B cell (primary cell): ENCODE results near the gene TSPAN2. TPM values are rescaled to one million over a fixed set of nuclear protein-coding genes. Genes with fewer than 3 reads are reported as not detected.

Experiments
- ATAC-seq: fragments of 200-7000 bp; cut with Tn5 transposase; one replicate; pipeline ENCODE4 v1.10.0; 2021; ENCODE audit warnings: low read depth, mild to moderate bottlenecking, moderate number of reproducible peaks, moderate library complexity
- CTCF ChIA-PET: fragments of 350-600 bp; sonication (Branson Sonifier 250); formaldehyde crosslinking; loops from one replicate; lab custom pipeline; 2021; ENCODE audit warnings: antibody characterized with exemption, inconsistent platforms; lab: Charles Lee
- POLR2A ChIA-PET: fragments of 350-600 bp; sonication (Branson Sonifier 250); formaldehyde crosslinking; loops from one replicate; lab custom pipeline; 2021; ENCODE audit warnings: antibody characterized with exemption; lab: Charles Lee
- DNase-seq: peaks from one replicate; pipeline ENCODE4 v3.0.0; 2013
- H2AFZ ChIP-seq: 2 replicates; pipeline ENCODE4 v1.6.1; 2012; ENCODE audit warnings: mild to moderate bottlenecking, low read depth, low read length; ENCODE audit not compliant: insufficient read depth, poor library complexity, severe bottlenecking
- H3K27ac ChIP-seq, 2 donors: 1 replicate in 1 of 2; 2 replicates in 1 of 2; pipeline ENCODE4 v1.5.1; 2012 to 2013; ENCODE audit warnings: low read length in 2 of 2, mild to moderate bottlenecking in 2 of 2, moderate library complexity in 1 of 2
- H3K27me3 ChIP-seq, 4 experiments: fragments of 200-600 bp in 1 of 4; sonication (generic) in 1 of 4; replicated peaks in 1 of 4; 1 replicate in 2 of 4; 2 replicates in 2 of 4; pipeline versions ENCODE4 v1.6.1 to v1.7.0; 2013 to 2016; ENCODE audit warnings: low read length in 3 of 4, mild to moderate bottlenecking in 2 of 4, mixed read lengths in 1 of 4, moderate library complexity in 1 of 4; ENCODE audit not compliant: insufficient read depth in 4 of 4, control insufficient read depth in 3 of 4; ENCODE audit errors: control extremely low read depth in 1 of 4
- H3K36me3 ChIP-seq, 2 experiments: replicated peaks in 1 of 2; 1 replicate in 1 of 2; 2 replicates in 1 of 2; pipeline versions ENCODE4 v1.6.1 to v1.7.1; 2013; ENCODE audit warnings: low read length in 1 of 2; ENCODE audit not compliant: insufficient read depth in 2 of 2, control insufficient read depth in 1 of 2; ENCODE audit errors: control extremely low read depth in 1 of 2, extremely low read depth in 1 of 2
- H3K4me1 ChIP-seq, 2 donors: fragments of 200-600 bp in 1 of 2; sonication (generic) in 1 of 2; 1 replicate in 1 of 2; 2 replicates in 1 of 2; pipeline versions ENCODE4 v1.5.1 to v1.6.1; 2013 to 2017; ENCODE audit warnings: low read length in 2 of 2; ENCODE audit not compliant: control insufficient read depth in 2 of 2, insufficient read depth in 2 of 2
- H3K4me2 ChIP-seq: replicated peaks from 2 replicates; pipeline ENCODE3; 2012; ENCODE audit warnings: mild to moderate bottlenecking, low read depth, low read length; ENCODE audit not compliant: poor library complexity, severe bottlenecking
- H3K4me3 ChIP-seq, 5 experiments: fragments of 200-600 bp in 1 of 5; sonication (generic) in 1 of 5; 1 replicate in 3 of 5; 2 replicates in 2 of 5; pipeline versions ENCODE4 v1.5.1 to v1.7.0; 2011 to 2016; ENCODE audit warnings: low read length in 4 of 5, mild to moderate bottlenecking in 4 of 5, low read depth in 2 of 5, control low read depth in 1 of 5, moderate library complexity in 1 of 5; ENCODE audit not compliant: insufficient read depth in 1 of 5; ENCODE audit errors: control extremely low read depth in 1 of 5, extremely low read depth in 1 of 5
- H3K79me2 ChIP-seq: fragments of 200-600 bp; sonication (generic); one replicate; pipeline ENCODE4 v1.6.0; 2016; ENCODE audit warnings: low read length; ENCODE audit not compliant: control insufficient read depth, insufficient read depth
- H3K9ac ChIP-seq: fragments of 200-600 bp; sonication (generic); 2 replicates; pipeline ENCODE4 v1.6.1; 2017; ENCODE audit warnings: mild to moderate bottlenecking, low read length, moderate library complexity
- H3K9me3 ChIP-seq, 3 donors: one replicate each; pipeline versions ENCODE4 v1.6.1 to v1.7.1; 2013; ENCODE audit warnings: low read length in 2 of 3; ENCODE audit not compliant: control insufficient read depth in 2 of 3, insufficient read depth in 1 of 3; ENCODE audit errors: control extremely low read depth in 1 of 3
- H4K20me1 ChIP-seq: 2 replicates; pipeline ENCODE4 v1.6.0; 2012; ENCODE audit warnings: mild to moderate bottlenecking, low read length; ENCODE audit not compliant: insufficient read depth, control insufficient read depth, poor library complexity, severe bottlenecking
- H3K27ac Mint-ChIP-seq: one replicate; pipeline ENCODE4 v1.8.0; 2021; ENCODE audit warnings: mixed read lengths
- H3K27me3 Mint-ChIP-seq: one replicate; pipeline ENCODE4 v1.8.0; 2021; ENCODE audit warnings: mixed read lengths
- H3K4me1 Mint-ChIP-seq: one replicate; pipeline ENCODE4 v1.8.0; 2021; ENCODE audit warnings: mixed read lengths
- H3K4me3 Mint-ChIP-seq: one replicate; pipeline ENCODE4 v1.8.0; 2021; ENCODE audit warnings: mixed read lengths
- H3K9me3 Mint-ChIP-seq: one replicate; pipeline ENCODE4 v1.8.0; 2022; ENCODE audit warnings: mixed read lengths; ENCODE audit not compliant: insufficient read depth
- EZH2 ChIP-seq: IDR thresholded peaks from 2 replicates; pipeline ENCODE4 v1.6.1; 2012; ENCODE audit warnings: borderline replicate concordance, low read depth, mild to moderate bottlenecking, moderate library complexity, low read length; ENCODE audit not compliant: insufficient read depth, poor library complexity, severe bottlenecking
- WGBS: methylation state at CpG from one replicate; pipeline ENCODE4 v1.1.5; 2013; ENCODE audit warnings: missing lambda C conversion rate; ENCODE audit not compliant: insufficient coverage; 5-methylcytosine and 5-hydroxymethylcytosine counted together
- intact Hi-C: fragments of 100-400 bp; cut with micrococcal nuclease; formaldehyde crosslinking; loops from one replicate; pipeline ENCODE4 v1.10.0; 2022
- polyA plus RNA-seq: library from polyadenylated mRNA; depleted of rRNA; stranded (reverse); fragments of >200 nt; gene quantifications from 2 replicates; pipeline ENCODE4 v1.2.3, GENCODE V29; 2012
- total RNA-seq, 2 donors: library from RNA; stranded (reverse); fragments of 120-200 nt in 1 of 2; gene quantifications; 1 replicate in 1 of 2; 2 replicates in 1 of 2; pipeline versions ENCODE4 v1.2.3 to v1.2.4, GENCODE V29; 2013 to 2022
- TF ChIP-seq, protein P1 (sequence below): fragments of 200-600 bp; IDR thresholded peaks from one replicate; pipeline ENCODE4 v1.8.0; 2022; ENCODE audit warnings: antibody characterized with exemption, mild to moderate bottlenecking

Gene TSPAN2
- total and polyA plus RNA-seq, 2 donors (not counting 1 experiment from before 2014, with no cell fraction given), result 0.24 to 0.34 TPM

DNA sequence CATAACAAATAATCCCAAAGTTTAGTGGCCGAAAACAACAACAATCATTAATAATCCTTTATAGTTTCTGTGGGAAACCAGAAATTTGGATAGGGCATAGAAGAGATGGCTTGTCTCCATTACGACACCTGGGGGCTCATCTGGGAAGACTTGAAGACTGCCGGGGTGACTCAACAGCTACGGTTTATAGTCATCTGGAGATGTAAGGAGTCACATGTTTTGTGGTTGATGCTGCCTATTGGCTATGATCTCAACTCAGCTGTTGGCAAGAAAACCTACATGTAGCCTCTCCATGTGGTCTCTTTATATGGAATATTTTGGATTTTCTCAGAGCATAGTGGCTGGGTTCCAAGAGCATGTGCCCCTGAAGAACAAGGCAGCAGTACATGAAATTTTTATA lies 29.3 kb upstream of the TSPAN2 start:
- H3K4me3 Mint-ChIP-seq, result no peak overlapping the region
- ChIA-PET CTCF (no interaction called here), POLR2A (no interaction called here)
- H3K27ac Mint-ChIP-seq, result no peak overlapping the region
- DNase-seq, result no peak
- WGBS, result 94% methylated on average over 3 of the region's 4 CpGs
- Histone ChIP-seq H3K4me3 (no peak overlapping the region), H3K4me2 (no peak overlapping the region), H3K9ac (no peak overlapping the region), H3K27ac (no peak overlapping the region), H3K27me3 (peaks cover 0 to 7% (median 5%) of the 10 kb centered on the region in 4 experiments), H3K9me3 (peaks cover 0 to 14% (median 10%) of the 10 kb centered on the region in 3 donors), H4K20me1 (no peaks in the 10 kb centered on the region), H3K79me2 (no peaks in the 10 kb centered on the region), H2AFZ (no peak overlapping the region), H3K36me3 (no peaks in the 10 kb centered on the region), H3K4me1 (no peaks in the 10 kb centered on the region)
- TF ChIP-seq EZH2, result no peak
- TF ChIP-seq, protein P1, sequence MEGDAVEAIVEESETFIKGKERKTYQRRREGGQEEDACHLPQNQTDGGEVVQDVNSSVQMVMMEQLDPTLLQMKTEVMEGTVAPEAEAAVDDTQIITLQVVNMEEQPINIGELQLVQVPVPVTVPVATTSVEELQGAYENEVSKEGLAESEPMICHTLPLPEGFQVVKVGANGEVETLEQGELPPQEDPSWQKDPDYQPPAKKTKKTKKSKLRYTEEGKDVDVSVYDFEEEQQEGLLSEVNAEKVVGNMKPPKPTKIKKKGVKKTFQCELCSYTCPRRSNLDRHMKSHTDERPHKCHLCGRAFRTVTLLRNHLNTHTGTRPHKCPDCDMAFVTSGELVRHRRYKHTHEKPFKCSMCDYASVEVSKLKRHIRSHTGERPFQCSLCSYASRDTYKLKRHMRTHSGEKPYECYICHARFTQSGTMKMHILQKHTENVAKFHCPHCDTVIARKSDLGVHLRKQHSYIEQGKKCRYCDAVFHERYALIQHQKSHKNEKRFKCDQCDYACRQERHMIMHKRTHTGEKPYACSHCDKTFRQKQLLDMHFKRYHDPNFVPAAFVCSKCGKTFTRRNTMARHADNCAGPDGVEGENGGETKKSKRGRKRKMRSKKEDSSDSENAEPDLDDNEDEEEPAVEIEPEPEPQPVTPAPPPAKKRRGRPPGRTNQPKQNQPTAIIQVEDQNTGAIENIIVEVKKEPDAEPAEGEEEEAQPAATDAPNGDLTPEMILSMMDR, result no peak
- no peak for ATAC-seq
- H3K9me3 Mint-ChIP-seq, result peaks cover 8% of the 10 kb centered on the region
- intact Hi-C loops, result no loop called here
- H3K4me1 Mint-ChIP-seq, result no peaks in the 10 kb centered on the region
- H3K27me3 Mint-ChIP-seq, result peaks cover 34% of the 10 kb centered on the region

DNA sequence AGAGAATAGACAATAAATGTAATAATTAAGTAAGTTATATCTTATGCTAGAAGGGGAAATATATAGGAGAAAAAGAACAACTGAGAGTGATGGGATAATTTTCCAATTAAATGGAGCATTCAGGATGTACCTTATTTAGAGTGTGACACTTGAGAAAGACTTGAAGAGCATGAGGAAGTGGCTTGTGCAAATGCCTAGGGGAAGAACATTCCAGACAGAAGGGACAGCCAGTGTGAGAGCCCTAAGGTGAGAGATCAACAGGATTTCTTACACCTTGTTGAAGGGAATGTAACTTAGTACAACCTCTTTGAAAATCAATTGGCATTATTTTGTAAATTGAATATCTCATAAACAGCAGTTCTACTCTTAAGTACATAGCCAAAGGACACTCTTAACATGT lies 28.8 kb upstream of the TSPAN2 start:
- no peak overlapping the region for H3K9ac ChIP-seq
- CTCF ChIA-PET, result no interaction called here

More for the DNA sequence above, 28.8 kb upstream of the TSPAN2 start:
- no peak overlapping the region for H3K4me2 ChIP-seq
- H3K4me3 Mint-ChIP-seq, result no peak overlapping the region
- H3K36me3 ChIP-seq, result no peaks in the 10 kb centered on the region
- TF ChIP-seq EZH2, result no peak
- TF ChIP-seq, protein P1, result no peak
- DNase-seq (no peak), ATAC-seq (no peak)
- no peak overlapping the region for H3K27ac ChIP-seq
- H3K27ac Mint-ChIP-seq, result no peak overlapping the region
- POLR2A ChIA-PET, result no interaction called here
- intact Hi-C loops, result no loop called here
- no peaks in the 10 kb centered on the region for H4K20me1 ChIP-seq
- H3K79me2 ChIP-seq, result no peaks in the 10 kb centered on the region
- no peak overlapping the region for H2AFZ ChIP-seq
- H3K4me1 Mint-ChIP-seq, result no peaks in the 10 kb centered on the region
- H3K27me3 ChIP-seq, result peaks cover 0 to 7% (median 5%) of the 10 kb centered on the region in 4 experiments
- H3K27me3 Mint-ChIP-seq, result peaks cover 33% of the 10 kb centered on the region
- H3K9me3 Mint-ChIP-seq, result peaks cover 8% of the 10 kb centered on the region
- H3K4me3 ChIP-seq, result no peak overlapping the region
- H3K9me3 ChIP-seq, result peaks cover 0 to 14% (median 10%) of the 10 kb centered on the region in 3 donors
- no peaks in the 10 kb centered on the region for H3K4me1 ChIP-seq
